Ovary (tissue), 9 donors: ENCODE results near the gene PLEK. TPM values are rescaled to one million over a fixed set of nuclear protein-coding genes. Genes with fewer than 3 reads are reported as not detected.

Experiments
- DNase-seq, 5 donors: peaks; one replicate each; pipeline ENCODE4 v3.0.0-alpha.2; 2019 to 2020
- H3K27ac ChIP-seq, 2 donors: fragments of 200-600 bp; one replicate each; pipeline versions ENCODE4 v1.5.1 to v1.8.0; 2019 to 2022
- H3K27me3 ChIP-seq: fragments of 200-600 bp; one replicate; pipeline ENCODE4 v1.8.0; 2022
- H3K36me3 ChIP-seq: fragments of 200-600 bp; sonication (generic); one replicate; pipeline ENCODE4 v1.5.1; 2019
- H3K4me1 ChIP-seq: one replicate; pipeline ENCODE4 v1.8.1; 2013; ENCODE audit warnings: mild to moderate bottlenecking, moderate library complexity; ENCODE audit not compliant: insufficient read depth
- H3K4me3 ChIP-seq: fragments of 200-600 bp; sonication (generic); one replicate; pipeline ENCODE4 v1.5.1; 2017
- H3K9me3 ChIP-seq, 2 donors: fragments of 200-600 bp in 1 of 2; sonication (generic) in 1 of 2; one replicate each; pipeline versions ENCODE4 v1.5.1 to v1.8.1; 2013 to 2019; ENCODE audit warnings: mild to moderate bottlenecking in 1 of 2, moderate library complexity in 1 of 2
- EP300 ChIP-seq: sonication (generic); formaldehyde crosslinking; IDR thresholded peaks from one replicate; pipeline ENCODE4 v1.6.1; 2017; ENCODE audit warnings: antibody characterized with exemption
- POLR2A ChIP-seq: fragments of 450-650 bp; IDR thresholded peaks from one replicate; pipeline ENCODE4 v1.6.1; 2017; ENCODE audit warnings: antibody characterized with exemption, mild to moderate bottlenecking, moderate library complexity
- WGBS, 3 donors: extraction: QIAGEN DNeasy Blood & Tissue Kit in 1 of 3; methylation state at CpG; one replicate each; pipeline versions ENCODE4 v1.1.5 to v1.1.7; 2013 to 2017; 5-methylcytosine and 5-hydroxymethylcytosine counted together
- intact Hi-C, 4 donors: fragments of 100-400 bp; cut with DNase I; formaldehyde crosslinking; loops; one replicate each; pipeline versions ENCODE4 v1.11.0 to v1.15.1; 2022 to 2023
- polyA plus RNA-seq, 2 donors: library from polyadenylated mRNA; stranded (reverse); fragments of 200-250 nt in 1 of 2; fragments of 350-450 nt in 1 of 2; fragmentation: Illumina TruSeq in 1 of 2; extraction: RNeasy Lipid Tissue Mini Kit (QIAGEN cat#74804) in 1 of 2; gene quantifications; one replicate each; pipeline ENCODE4 v1.2.3, GENCODE V29; 2013 to 2014
- total RNA-seq, 7 donors: library from RNA; depleted of rRNA in 2 of 7; stranded (reverse); fragments of >200 nt in 2 of 7; fragmentation: NEBNext Ultra II Directional in 3 of 7; extraction: Animal tissue kit (Norgen Biotek cat#: 25700) in 3 of 7; gene quantifications; one replicate each; pipeline versions ENCODE4 v1.1.0 to v1.2.4, GENCODE V29; 2016 to 2023
- TF ChIP-seq, protein P1 (sequence below), 3 donors: fragments of 450-650 bp in 2 of 3; fragments of 200-600 bp in 1 of 3; IDR thresholded peaks; one replicate each; pipeline versions ENCODE4 v1.5.1 to v1.8.0; 2016 to 2022; ENCODE audit warnings: antibody characterized with exemption in 3 of 3, mild to moderate bottlenecking in 1 of 3
- donor health status: DM: no; HTN: no; CAD: no; lungs with moderate emphysema.
- donor health status: DM: no; HTN: no; CAD: no.
- donor health status: Bipolar disorder and iron deficiency.
- donor health status: DM: yes; HTN: yes; CAD: no.
- donor health status: DM: no; HTN: no; CAD: no.
- donor health status: DM: yes; HTN: yes; CAD: no.

Gene PLEK
- total and polyA plus RNA-seq, 9 donors, result 1.5 to 22.1 (median 2.7) TPM

DNA sequence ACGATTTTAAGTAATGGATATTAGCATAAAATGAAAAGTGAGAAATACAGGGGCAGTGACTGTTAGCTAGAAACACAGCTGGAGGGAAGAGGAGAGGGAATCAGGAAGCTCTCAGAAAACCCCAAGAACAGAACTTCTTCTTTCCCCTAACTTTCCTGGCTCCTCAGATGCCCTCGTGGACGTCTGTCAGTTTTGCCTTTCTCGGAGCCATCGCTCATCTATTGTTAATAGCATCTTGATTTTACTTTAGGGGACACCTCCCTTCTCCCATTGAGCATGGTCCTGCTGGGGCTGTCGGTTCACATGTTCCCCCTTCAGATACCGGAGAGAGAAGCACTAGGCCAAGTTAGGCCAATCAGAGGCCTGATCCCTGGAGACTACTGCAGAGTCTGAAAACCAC is 2.3 kb upstream of the PLEK start:
- Histone ChIP-seq H3K9me3 (no peaks in the 10 kb centered on the region), H3K27me3 (no peaks in the 10 kb centered on the region), H3K4me3 (no peak overlapping the region), H3K36me3 (no peaks in the 10 kb centered on the region), H3K27ac (no peak overlapping the region), H3K4me1 (no peaks in the 10 kb centered on the region)
- TF ChIP-seq POLR2A (no peak), EP300 (no peak)
- TF ChIP-seq, protein P1, sequence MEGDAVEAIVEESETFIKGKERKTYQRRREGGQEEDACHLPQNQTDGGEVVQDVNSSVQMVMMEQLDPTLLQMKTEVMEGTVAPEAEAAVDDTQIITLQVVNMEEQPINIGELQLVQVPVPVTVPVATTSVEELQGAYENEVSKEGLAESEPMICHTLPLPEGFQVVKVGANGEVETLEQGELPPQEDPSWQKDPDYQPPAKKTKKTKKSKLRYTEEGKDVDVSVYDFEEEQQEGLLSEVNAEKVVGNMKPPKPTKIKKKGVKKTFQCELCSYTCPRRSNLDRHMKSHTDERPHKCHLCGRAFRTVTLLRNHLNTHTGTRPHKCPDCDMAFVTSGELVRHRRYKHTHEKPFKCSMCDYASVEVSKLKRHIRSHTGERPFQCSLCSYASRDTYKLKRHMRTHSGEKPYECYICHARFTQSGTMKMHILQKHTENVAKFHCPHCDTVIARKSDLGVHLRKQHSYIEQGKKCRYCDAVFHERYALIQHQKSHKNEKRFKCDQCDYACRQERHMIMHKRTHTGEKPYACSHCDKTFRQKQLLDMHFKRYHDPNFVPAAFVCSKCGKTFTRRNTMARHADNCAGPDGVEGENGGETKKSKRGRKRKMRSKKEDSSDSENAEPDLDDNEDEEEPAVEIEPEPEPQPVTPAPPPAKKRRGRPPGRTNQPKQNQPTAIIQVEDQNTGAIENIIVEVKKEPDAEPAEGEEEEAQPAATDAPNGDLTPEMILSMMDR (IDR thresholded peaks at IDR 0.05), result no peak
- 89 to 94% (median 90%) methylated on average over 7 of the region's 7 CpGs for WGBS, 3 donors
- no peak for DNase-seq
- intact Hi-C loops, result loop anchor here in 3 of 4 donors (5.0 to 10.0 kb wide), 2 partner anchors 72 to 80 kb away; no protein-coding TSS in a partner anchor

DNA sequence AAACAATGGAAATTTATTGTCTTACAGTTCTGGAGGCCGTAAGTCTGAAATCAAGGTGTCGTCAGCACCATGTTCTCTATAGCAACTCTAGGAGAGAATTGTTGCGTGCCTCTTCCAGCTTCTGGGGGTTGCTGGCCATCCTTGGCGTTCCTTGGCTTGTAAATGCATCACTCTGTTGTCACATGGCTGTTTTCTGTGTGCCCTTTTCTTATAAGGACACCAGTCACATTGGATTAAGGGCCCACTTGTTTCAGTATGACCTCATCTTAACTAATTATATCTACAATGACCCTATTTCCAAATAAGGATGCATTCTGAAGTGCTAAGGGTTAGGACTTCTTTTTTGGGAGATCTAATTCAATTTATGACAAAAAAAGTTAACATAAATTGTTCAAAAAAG is 1.4 kb upstream of the PLEK start:
- Histone ChIP-seq H3K36me3 (no peaks in the 10 kb centered on the region), H3K27me3 (no peaks in the 10 kb centered on the region), H3K9me3 (no peaks in the 10 kb centered on the region), H3K4me1 (no peaks in the 10 kb centered on the region), H3K27ac (no peak overlapping the region), H3K4me3 (no peak overlapping the region)
- intact Hi-C loops, result loop anchor here in 3 of 4 donors (5.0 to 10.0 kb wide), 2 partner anchors 71 to 79 kb away; no protein-coding TSS in a partner anchor
- 95 to 97% (median 96%) methylated on average over 4 of the region's 4 CpGs for WGBS, 3 donors
- no peak for DNase-seq
- TF ChIP-seq, protein P1 (IDR thresholded peaks at IDR 0.05), result no peak
- TF ChIP-seq EP300, result no peak
- TF ChIP-seq POLR2A, result no peak

DNA sequence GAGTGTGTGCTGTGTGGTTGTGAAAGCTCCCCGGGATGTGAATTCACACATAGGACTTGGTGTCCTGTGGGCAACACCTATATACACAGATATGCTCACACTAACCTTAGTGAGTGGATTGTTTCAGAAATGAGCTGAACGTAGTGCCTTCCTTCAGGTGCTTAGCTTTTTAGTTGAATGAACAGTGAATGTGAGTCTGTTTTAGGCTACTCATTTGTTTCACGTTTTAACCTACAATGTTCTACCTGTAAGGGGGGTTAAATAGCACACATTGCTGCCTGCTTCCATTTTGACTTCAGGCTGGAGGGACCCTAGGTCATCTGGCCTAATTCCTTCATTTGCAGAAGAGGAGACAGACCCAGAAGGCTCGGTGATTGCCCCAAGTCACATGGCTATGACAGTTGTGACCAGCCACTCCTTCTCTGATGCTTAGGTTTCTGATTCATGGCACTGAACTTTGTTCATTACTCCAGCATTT is 1.0 kb downstream of the PLEK start:
- DNase-seq, result no peak
- no peak for TF ChIP-seq EP300
- TF ChIP-seq, protein P1 (IDR thresholded peaks at IDR 0.05), result no peak
- TF ChIP-seq POLR2A, result no peak
- intact Hi-C loops, result loop anchor here in 1 of 4 donors (10.0 kb wide), 1 partner anchor 69 kb away; no protein-coding TSS in a partner anchor
- no peak overlapping the region for H3K4me3 ChIP-seq
- no peaks in the 10 kb centered on the region for H3K36me3 ChIP-seq
- no peaks in the 10 kb centered on the region for H3K4me1 ChIP-seq
- WGBS, 3 donors, result 88 to 91% (median 89%) methylated on average over 4 of the region's 4 CpGs
- no peaks in the 10 kb centered on the region for H3K9me3 ChIP-seq
- no peaks in the 10 kb centered on the region for H3K27me3 ChIP-seq
- no peak overlapping the region for H3K27ac ChIP-seq

DNA sequence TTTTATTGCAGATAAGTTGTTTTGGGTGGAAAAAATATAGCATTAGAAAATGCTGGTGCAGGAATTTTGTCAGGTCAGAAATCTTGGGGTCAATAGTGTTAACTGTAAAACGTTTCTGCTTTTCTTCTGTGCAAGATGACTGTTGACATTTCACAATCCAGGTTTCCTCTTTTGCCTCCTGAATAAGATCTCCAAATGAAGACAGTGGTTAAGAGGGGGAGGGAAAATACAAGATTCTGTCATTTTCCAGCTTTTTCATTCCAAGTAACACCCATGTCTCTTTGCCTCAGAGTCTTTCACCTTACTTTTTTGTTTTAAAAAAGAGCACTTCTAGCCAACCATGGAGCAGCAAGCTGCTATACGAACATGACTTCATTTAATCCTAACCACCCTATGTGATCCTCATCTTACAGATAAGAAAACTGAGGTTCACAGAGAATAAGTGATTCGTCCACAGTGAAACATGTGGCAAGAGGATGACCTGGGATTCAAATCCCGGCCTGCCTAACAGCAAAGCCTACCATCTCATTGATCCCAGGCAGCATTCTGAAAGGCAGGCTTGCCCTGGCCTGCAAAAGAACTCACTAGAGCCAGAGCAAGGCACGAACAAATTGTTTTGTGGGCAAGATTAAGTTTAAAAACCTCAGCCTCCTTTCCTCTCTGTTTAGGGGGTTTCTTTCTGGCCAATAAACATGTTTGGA is 3.0 kb downstream of the PLEK start:
- Histone ChIP-seq H3K9me3 (no peaks in the 10 kb centered on the region), H3K4me3 (no peak overlapping the region), H3K27ac (no peak overlapping the region), H3K36me3 (no peaks in the 10 kb centered on the region), H3K27me3 (no peaks in the 10 kb centered on the region), H3K4me1 (no peaks in the 10 kb centered on the region)
- 66 to 71% (median 68%) methylated on average over 5 of the region's 5 CpGs for WGBS, 3 donors
- no peak for TF ChIP-seq EP300
- TF ChIP-seq, protein P1 (IDR thresholded peaks at IDR 0.05), result no peak
- DNase-seq, result no peak
- intact Hi-C loops, result loop anchor here in 1 of 4 donors (10.0 kb wide), 1 partner anchor 67 kb away; no protein-coding TSS in a partner anchor
